GM12892 (cell line): ENCODE data around the gene GRID1.

ENCODE experiments used
- POLR2A ChIP-seq: IDR thresholded peaks from 2 replicates; pipeline ENCODE4 v1.6.1; 2011; ENCODE audit warnings: low read depth, low read length, control low read depth
- POLR2AphosphoS5 ChIP-seq: IDR thresholded peaks from 2 replicates; pipeline ENCODE4 v1.6.1; 2011; ENCODE audit warnings: low read depth, low read length, control low read depth
- TAF1 ChIP-seq: IDR thresholded peaks from 2 replicates; pipeline ENCODE4 v1.6.1; 2011; ENCODE audit warnings: low read depth, mild to moderate bottlenecking, control low read depth, low read length, borderline replicate concordance

- no peak for TF ChIP-seq POLR2AphosphoS5
- no peak for TF ChIP-seq POLR2A
- TF ChIP-seq TAF1 = no peak
Observed at GRCh38 chr10:86018735-86019058, 347.9 kb downstream of the GRID1 start.
